H1 (cell line): ENCODE results near the gene OR1M1. TPM values are rescaled to one million over a fixed set of nuclear protein-coding genes. Genes with fewer than 3 reads are reported as not detected.

Experiments
- ASH2L ChIP-seq: fragments of 200-600, 300-600 bp; sonication (generic); IDR thresholded peaks from one replicate; pipeline ENCODE4 v1.7.1; 2017; ENCODE audit warnings: low read length
- CHD7 ChIP-seq: fragments of 300-600 bp; sonication (generic); IDR thresholded peaks from 2 replicates; pipeline ENCODE4 v1.7.1; 2012; ENCODE audit warnings: low read length, moderate library complexity, mild to moderate bottlenecking, inconsistent platforms; ENCODE audit not compliant: insufficient replicate concordance
- FOSL1 ChIP-seq: IDR thresholded peaks from 2 replicates; pipeline ENCODE4 v1.6.1; 2011; ENCODE audit warnings: mild to moderate bottlenecking, low read depth, low read length, moderate library complexity; ENCODE audit not compliant: insufficient read depth
- JUN ChIP-seq: IDR thresholded peaks from 2 replicates; pipeline ENCODE4 v1.6.1; 2011; ENCODE audit warnings: low read depth, mild to moderate bottlenecking, improper control_type of control experiment, low read length
- PHF8 ChIP-seq: fragments of 200-600 bp; sonication (generic); conservative IDR thresholded peaks from 2 replicates; pipeline ENCODE4 v1.7.1; 2012; ENCODE audit warnings: low read depth, mild to moderate bottlenecking, inconsistent platforms, low read length, moderate library complexity
- POLR2AphosphoS5 ChIP-seq: IDR thresholded peaks from 2 replicates; pipeline ENCODE4 v1.6.1; 2011; ENCODE audit warnings: low read depth, low read length
- RNF2 ChIP-seq: fragments of 200-900, 300-1000 bp; sonication (generic); IDR thresholded peaks from 2 replicates; pipeline ENCODE4 v1.7.1; 2016; ENCODE audit warnings: borderline replicate concordance, low read depth, mild to moderate bottlenecking, antibody characterized with exemption, low read length; ENCODE audit not compliant: poor library complexity, severe bottlenecking; ENCODE audit errors: missing control alignments
- TEAD4 ChIP-seq: IDR thresholded peaks from 2 replicates; pipeline ENCODE4 v1.6.1; 2012; ENCODE audit warnings: low read depth, low read length, inconsistent platforms, mixed read lengths
- polyA plus RNA-seq, 7 experiments: library from polyadenylated mRNA; depleted of rRNA in 3 of 7; stranded (reverse) in 5 of 7; unstranded in 2 of 7; fragments of >200 nt in 5 of 7; fragments of 200-250 nt in 2 of 7; gene quantifications; 1 replicate in 5 of 7; 2 replicates in 1 of 7; 4 replicates in 1 of 7; pipeline versions ENCODE4 v1.2.1 to v1.2.3, GENCODE V29; 2011 to 2013; ENCODE audit warnings: missing spikeins in 2 of 7, mixed read lengths in 2 of 7
- total RNA-seq: library from RNA; stranded (reverse); fragmentation: NEBNext Ultra II Directional; extraction: Animal tissue kit (Norgen Biotek cat#: 25700); gene quantifications from 2 replicates; pipeline ENCODE4 v1.2.1, GENCODE V29; 2021
- TF ChIP-seq, protein P1 (sequence below): IDR thresholded peaks from 2 replicates; pipeline ENCODE4 v1.6.1; 2012; ENCODE audit warnings: inconsistent platforms

The OR1M1 gene
- total and polyA plus RNA-seq, 2 of the 8 experiments (the other 6 are each of a cell fraction or from before 2014, with no cell fraction given): 0.12 TPM; not detected in 1

GRCh38 chr19:9075064-9075949 is 11.6 kb upstream of the OR1M1 start (continued):
- TF ChIP-seq CHD7 (no peak), PHF8 (no peak), TEAD4 (no peak), ASH2L (peak; percentile 65), RNF2 (no peak), POLR2AphosphoS5 (no peak), JUN (no peak), FOSL1 (no peak)
- TF ChIP-seq, protein P1, sequence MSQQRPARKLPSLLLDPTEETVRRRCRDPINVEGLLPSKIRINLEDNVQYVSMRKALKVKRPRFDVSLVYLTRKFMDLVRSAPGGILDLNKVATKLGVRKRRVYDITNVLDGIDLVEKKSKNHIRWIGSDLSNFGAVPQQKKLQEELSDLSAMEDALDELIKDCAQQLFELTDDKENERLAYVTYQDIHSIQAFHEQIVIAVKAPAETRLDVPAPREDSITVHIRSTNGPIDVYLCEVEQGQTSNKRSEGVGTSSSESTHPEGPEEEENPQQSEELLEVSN: no peak
